Transverse colon (tissue), 4 donors: Measurements from ENCODE around the gene FEN1.

Experiments used
- POLR2A ChIP-seq: fragments of 450-650 bp; IDR thresholded peaks from one replicate; pipeline ENCODE4 v1.6.1; 2016; ENCODE audit warnings: antibody characterized with exemption, mild to moderate bottlenecking, moderate library complexity
- POLR2AphosphoS5 ChIP-seq, 3 donors: sonication (generic); formaldehyde crosslinking; IDR thresholded peaks; one replicate each; pipeline ENCODE4 v1.6.1; 2016; ENCODE audit warnings: antibody characterized with exemption in 3 of 3
- TF ChIP-seq, protein P1 (sequence below), 5 experiments: fragments of 200-600 bp in 3 of 5; fragments of 450-650 bp in 2 of 5; sonication (generic) in 3 of 5; IDR thresholded peaks; 1 replicate in 2 of 5; 2 replicates in 3 of 5; pipeline ENCODE4 v1.5.1; 2016 to 2017; ENCODE audit warnings: antibody characterized with exemption in 5 of 5, inconsistent platforms in 3 of 5, mild to moderate bottlenecking in 2 of 5, moderate library complexity in 1 of 5

DNA sequence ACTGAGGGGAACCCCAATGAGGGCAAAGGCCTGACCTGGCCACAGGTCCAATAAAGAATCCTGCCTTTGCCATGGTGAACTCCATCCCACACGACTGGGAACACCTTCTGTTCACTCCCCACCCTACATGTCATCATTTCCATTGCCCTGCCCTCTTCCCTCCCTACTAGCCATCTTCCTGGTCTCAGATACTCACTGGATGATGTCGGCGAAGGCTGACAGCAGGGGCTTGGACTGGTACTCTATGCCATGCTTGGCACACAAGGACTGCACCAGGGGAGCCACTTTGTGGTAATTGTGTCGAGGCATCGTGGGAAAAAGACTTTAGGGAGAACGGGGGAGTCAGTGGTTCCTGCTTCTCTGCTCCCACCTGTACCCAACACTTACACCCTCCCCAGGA lies 9.9 kb downstream of the FEN1 start:
- TF ChIP-seq, protein P1, sequence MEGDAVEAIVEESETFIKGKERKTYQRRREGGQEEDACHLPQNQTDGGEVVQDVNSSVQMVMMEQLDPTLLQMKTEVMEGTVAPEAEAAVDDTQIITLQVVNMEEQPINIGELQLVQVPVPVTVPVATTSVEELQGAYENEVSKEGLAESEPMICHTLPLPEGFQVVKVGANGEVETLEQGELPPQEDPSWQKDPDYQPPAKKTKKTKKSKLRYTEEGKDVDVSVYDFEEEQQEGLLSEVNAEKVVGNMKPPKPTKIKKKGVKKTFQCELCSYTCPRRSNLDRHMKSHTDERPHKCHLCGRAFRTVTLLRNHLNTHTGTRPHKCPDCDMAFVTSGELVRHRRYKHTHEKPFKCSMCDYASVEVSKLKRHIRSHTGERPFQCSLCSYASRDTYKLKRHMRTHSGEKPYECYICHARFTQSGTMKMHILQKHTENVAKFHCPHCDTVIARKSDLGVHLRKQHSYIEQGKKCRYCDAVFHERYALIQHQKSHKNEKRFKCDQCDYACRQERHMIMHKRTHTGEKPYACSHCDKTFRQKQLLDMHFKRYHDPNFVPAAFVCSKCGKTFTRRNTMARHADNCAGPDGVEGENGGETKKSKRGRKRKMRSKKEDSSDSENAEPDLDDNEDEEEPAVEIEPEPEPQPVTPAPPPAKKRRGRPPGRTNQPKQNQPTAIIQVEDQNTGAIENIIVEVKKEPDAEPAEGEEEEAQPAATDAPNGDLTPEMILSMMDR (IDR thresholded peaks at IDR 0.05), result no peak
- TF ChIP-seq POLR2A, result no peak
- no peak for TF ChIP-seq POLR2AphosphoS5 (IDR thresholded peaks at IDR 0.05)
